T-helper 1 cell treated with Interleukin-12 subunit alpha and Interleukin-12 subunit beta and Interleukin-4 antibody, amounts not matched to agents 30 ng/mL and 1 ng/mL, for 36 hours (primary cell): Measurements from ENCODE around the gene ACOX3. TPM values are rescaled to one million over a fixed set of nuclear protein-coding genes. Genes with fewer than 3 reads are reported as not detected.
"Not testable (repeated sequence)": the region's sequence is repeated elsewhere in the genome, so short reads cannot be mapped to it uniquely, and the experiment has no call there.

Source experiments
- intact Hi-C: fragments of 100-400 bp; cut with micrococcal nuclease; formaldehyde crosslinking; loops from one replicate; pipeline ENCODE4 v1.15.1; 2024
- total RNA-seq: library from RNA; stranded (reverse); gene quantifications from 2 replicates; pipeline ENCODE4 v1.2.3, GENCODE V29; 2022

Gene ACOX3
- total RNA-seq, 1 donor from 2014 or later = 16.5 TPM

DNA sequence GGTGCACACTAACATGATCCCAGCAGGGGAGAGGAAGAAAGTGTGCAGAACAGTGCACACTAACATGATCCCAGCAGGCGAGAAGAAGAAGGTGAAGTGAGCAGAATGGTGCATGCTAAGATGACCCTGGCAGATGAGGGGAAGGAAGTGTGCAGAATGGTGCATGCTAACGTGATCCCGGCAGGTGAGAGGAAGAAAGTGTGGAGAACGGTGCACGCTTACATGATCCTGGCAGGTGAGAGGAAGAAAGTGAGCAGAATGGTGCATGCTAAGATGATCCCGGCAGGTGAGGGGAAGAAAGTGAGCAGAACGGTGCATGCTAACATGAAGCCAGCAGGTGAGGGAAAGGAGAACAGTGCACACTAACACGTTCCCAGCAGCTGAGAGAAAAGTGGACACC lies 83.7 kb downstream of the ACOX3 start:
- intact Hi-C loops = no loop called here

DNA sequence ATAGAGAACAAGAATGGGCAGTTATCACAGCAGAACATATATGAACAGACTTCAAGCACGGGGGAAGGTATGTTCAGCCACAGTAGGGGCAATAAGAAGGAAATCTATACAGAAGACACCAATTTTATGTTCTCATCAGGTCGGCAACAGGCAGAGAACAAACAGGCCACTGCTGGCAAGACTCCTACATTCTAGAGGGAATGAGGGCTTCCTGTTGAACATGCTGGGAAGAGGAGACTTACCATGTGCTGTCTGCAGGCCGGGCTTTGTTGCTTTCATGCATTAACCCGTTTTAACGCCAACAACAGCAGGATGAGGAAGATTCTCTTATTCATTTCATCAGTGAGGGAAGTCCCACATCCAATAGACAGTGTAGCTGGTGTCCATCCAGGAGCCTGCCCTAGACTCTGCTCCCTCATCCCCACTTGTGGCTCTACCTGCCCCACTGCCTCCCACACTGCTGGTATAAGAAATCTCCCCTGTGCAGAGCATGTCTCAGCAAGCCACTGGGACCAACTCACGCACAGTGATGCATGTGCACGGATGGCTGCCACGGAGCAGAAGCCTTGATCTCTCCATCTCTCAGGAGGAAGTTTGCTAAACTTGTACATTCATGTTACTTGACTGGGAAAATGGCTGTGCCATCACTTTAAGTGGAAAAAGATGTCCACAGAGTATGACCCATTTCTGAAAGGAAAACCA lies 84.5 kb downstream of the ACOX3 start:
- intact Hi-C loops = no loop called here

DNA sequence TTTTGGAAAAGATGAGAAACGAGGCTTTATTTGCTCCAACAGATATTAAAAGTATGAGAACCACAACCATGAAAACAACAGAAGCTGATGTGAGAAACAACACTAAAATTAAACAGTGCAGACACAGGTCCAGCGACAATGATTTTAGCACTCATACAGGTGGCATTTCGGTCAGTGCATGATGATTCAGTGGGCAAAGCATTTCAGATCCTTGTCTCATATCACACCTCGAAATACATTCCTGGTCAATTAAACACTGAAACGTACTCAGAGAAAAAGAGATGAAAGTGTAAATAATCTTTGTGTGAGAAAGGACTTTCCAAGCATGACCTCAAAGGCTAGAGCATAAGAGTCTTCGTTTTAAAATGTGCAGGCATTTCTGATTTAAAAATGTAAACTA lies 85.2 kb downstream of the ACOX3 start:
- intact Hi-C loops = no loop called here

DNA sequence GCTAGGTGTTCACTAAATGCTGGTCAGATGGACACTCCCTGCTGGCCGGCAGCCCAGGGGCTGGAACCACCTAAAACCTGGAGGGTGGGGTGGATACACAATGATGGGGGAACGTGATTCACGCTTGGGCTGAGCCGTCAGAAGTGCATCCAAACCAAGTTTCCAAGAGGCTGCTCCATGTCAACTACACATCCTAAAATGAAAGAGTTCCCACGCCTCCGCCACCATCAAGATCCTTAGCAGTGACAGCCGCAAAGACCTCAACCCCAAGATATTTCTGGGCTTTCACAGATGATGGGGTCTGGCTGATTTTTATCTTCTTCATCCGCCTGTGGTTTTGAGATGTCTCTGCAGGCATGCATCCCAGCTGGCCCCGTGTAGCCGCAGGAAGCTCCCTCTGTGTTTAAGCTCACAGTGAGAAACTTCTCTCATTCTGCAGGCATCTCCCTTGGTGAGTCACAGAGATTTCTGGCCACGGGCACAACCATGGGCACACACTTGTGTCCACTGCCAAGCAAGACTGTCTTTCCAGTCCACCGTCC lies 86.5 kb downstream of the ACOX3 start:
- intact Hi-C loops = no loop called here

DNA sequence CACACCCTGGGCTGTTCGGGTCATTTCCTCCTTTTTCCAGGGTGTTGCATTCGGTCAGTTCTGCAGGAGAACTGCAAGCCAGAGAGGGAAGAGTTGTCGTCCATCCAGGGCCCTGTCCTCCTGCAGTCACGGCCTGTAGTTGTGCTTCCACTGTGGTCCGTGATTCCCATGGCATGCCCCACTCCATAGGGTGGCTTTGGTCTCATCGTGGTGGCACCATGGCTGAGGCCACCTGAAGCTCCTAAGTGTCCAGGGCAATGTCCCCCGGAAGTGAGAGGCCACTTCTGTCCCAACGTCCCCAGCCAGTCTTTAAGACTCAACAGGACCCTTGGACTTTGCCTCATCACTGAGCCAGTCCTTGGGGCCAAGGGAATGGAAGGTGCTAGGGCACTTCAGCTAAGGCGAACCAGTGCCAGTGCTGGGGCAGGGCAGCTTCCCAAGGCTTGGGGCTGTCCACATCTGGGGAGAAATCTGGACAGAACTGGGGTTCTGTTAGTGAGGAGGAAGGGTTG lies 87.3 kb downstream of the ACOX3 start:
- intact Hi-C loops = no loop called here

DNA sequence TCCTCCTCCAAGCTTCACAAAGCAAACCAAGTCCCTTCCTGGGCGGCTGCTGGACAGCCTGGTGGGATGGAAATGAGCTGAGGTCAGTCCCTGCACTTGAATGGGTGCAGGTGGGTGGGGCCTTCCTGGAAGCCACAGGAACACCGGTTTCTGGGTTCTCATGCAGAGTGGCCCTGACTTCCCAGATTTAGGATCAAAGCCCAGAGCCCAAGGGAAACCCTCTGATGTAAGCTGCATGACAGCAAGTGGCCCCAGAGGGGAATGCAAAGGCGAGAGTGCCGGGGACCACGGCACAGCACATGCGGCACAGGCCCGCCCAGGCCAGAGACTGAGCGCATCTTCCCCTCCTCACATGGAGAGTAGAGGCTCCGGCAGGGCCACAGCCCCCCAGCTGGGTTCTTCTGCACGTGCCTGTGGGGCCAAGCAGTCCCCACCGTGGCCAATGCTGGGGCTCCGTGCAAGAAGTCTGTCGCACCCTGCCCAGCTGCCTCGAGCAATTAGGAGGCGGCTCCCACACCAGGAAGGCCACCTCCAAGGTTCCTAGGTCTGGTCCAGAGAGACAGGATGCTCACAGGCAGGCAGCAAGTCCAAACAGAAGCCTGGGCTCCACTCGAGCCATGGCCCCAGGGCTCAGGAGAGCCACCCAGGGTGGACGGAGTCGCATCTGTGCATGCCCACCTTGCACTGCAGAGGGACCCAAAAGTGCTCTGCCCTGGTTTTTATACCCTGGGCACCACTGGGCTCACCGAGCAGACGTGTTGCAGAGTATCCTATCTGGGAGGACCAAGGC lies 88.0 kb downstream of the ACOX3 start:
- intact Hi-C loops = no loop called here

DNA sequence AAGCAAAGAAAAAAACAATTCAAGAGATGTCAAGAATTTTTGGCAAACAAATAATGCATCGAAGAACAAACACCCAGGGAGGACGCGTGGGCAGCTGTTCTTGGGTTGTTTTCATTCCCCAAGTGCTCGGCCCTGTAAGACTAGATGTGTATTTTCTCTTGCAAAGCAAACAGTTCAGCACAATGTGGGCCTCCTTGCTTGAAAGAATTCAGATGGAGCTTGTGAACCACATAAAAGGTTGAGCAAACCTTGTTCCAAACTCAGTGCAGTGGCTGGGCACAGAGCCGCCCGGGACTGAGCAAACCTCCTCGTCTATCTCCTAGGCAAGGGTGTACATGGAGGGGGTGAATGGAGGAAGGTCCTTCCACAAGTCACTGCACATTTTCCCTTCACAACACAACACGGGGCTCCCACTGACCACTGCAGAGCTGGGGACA lies 88.6 kb downstream of the ACOX3 start:
- intact Hi-C loops = no loop called here

DNA sequence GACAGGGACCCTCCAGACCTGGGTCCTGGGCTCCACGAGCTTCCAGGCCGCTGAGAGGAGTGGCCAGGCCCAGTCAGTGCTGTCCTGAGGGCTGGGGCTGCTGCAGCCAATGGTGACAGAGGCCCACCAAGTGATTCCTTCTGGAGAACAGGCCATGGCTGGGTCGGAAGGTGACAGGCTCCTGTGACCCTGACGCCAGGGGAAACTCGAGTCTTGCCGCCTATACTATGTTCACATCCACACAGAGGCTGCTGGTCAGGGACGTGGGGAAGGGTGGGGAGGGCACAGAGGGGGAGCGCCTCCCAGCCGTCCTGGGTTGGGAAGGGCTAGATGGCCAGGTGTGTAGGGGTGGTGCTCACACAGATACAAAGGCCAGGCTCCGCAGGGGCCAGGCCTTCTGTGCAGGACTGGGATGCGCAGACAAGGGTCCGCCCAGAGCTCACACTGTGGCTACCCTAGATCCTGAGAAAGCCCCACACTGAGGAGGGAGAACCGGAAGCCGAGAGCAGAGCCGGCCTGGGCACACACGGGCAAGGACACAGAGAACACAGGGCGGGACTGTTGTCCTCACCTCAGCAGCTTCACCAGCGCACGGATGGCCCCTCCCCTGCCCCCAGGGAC lies 89.6 kb downstream of the ACOX3 start:
- intact Hi-C loops = no loop called here

DNA sequence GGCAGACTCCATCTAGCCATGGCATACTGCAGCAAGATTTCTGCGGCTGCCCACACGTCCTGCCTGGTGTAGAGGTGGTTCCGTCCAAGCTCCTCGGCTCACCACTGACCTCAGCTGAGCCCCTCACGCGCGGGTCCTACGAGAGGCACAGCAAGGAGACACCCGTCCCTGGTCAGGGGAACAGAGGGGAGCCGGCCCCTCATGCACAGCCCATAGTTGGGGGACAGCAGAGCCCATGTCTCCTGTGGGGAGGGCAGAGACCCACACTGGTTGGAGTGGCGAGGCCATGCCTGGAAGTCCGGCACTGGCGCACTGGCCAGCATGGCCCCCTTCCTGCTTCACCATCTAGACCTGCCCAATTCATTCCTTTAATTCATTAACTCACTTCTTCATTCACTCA lies 90.2 kb downstream of the ACOX3 start:
- intact Hi-C loops = no loop called here

DNA sequence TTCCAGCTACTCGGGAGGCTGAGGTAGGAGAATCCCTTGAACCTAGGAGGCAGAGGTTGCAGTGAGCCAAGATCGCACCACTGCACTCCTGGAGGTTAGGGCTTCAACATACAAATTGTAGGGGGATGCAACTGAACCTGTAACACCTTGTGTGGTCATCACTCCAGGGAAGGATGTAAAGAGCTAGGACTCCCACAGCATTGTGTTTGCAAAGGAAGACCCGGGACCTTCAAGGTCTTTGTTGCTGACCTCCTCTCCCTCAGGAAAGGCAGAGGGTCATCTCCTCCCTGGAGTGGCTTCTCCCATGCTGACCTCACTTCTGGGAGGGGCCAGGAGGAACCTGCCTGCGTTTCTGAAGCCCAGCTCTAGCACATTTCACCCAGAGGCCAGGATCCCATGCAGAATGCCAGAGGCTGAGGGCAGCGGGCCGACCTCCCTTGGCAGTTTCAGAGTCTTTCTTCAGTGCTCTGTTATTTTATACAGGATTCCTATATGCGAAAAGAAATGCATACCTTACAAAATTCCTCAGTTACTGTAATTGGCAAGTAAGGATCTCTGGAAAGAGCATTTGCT lies 90.8 kb downstream of the ACOX3 start:
- intact Hi-C loops = no loop called here

DNA sequence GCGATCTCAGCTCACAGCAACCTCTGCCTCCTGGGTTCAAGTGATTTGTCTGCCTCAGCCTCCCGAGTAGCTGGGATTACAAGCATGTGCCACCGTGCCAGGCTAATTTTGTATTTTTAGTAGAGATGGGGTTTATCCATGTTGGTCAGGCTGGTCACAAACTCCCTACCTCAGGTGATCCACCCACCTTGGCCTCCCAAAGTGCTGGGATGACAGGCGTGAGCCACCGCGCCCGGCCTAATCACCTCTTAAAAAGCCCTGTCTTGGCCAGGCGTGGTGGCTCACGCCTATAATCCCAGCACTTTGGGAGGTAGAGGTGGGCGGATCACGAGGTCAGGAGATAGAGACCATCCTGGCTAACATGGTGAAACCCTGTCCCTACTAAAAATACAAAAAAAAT lies 91.3 kb downstream of the ACOX3 start:
- intact Hi-C loops = not testable (repeated sequence)

DNA sequence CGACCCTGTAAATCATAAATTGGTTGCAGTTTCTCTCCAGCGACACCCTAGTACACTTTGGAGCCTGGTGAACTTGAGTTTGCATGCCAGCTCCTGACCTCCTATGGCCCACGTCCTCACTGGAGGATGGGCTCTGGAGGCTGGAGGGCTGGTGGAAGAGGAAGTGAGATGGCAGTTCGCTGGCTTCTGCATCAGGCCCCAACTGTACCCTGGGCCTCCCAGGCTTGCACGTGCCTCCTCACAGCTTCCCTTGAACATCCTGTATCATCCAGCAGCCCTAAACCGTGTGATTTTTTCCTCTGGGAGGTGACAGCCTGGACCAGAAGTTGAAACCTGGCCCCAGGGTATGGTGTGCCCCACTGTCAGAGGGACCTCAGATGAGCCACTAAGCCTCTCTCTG lies 92.5 kb downstream of the ACOX3 start:
- intact Hi-C loops = no loop called here

DNA sequence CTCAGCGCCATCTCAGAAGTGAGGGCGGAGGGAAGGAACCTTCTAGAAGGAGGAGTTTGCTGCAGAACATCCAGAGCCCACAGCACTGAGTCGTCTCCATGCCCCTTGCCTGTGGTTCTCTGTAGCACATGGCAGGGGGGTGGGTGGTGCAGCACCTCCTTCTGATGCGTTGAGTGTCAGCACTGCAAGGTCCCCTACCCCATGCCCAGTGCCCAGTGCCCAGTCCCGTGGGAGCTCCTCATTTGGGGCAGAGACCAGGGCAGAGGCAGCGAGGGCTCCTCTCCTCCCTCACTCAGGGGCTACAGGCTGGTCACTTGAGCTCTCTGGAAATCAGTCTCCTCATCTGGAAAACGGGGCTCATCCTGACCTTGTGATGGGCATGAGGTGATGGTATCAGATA lies 92.9 kb downstream of the ACOX3 start:
- intact Hi-C loops = no loop called here

DNA sequence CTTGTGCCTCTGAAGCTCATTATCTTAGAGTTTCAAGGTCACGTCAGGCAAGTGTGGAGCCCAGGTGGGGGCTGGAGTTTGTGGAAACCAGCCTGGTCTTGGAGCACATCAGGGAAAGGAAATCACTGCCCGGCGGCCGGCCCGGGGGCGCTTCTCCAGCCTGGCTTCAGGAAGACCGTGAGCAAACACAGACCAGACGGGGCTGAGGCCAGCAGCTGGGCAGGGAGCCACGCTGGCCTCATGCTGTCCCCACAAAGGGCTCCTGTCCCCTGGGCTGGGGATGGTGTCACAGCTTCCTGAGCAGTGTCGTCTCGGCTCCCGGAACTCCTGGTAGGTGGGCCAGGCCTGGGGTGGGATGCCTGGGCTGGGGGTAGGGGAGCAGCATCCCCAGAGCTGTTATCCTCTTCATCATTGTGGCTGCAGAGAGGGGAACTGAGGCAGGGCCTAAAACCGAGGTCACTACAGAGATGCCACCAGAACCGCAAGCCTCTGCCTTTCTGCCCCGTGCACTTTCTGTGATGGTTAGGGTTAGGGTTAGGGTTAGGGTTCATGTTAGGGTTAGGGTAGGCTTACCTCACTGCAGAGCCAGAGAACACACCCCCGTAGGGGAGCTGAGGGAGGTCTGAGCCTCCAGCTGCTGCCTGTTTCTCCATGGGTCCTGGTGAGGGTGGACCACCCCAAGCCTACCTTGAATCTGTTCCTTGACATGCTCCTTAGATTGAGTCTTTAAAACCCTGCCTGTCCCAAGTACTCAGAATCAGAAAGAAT lies 93.5 kb downstream of the ACOX3 start:
- intact Hi-C loops = no loop called here

DNA sequence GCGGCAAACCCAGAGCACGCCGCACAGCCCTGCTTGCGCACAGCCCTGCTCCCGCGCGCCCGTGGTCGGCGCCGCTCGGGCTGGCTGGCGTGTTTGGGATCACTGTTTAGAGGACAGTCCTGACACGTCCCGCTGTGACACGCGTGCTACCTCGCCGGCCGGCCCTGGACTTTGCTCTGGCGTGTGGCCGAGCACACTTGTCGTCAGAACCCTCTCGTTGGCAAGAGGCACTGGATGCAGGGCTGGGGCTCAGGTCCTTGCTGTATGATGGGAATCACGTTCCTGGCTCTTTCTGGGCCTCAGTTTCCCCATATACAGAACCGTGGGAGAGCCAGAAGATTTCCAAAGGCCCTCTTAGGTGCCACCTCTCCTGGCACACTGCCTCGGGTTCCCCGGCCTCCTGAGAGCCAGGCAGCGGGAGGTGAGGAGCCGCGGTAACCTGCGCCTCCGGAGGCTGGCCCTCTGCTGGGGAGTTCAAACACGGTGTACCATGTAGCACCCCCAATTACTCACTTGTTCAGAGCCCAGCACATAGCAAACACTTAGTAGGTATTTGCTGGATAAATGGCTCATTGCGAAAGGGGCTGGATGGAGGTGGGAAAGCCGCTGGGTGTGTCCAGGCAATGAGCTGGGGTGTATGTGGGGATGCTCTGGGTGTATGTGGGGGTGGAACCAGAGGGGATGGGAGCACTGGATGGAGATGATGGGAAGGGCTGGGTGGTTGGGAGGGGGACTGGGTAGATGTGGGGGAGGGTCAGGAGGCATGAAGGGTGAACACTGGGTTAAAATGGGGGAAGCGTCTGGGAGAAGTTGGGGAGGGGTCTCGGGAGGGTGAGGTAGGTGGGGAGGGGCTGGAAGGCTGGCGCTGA lies 94.3 kb downstream of the ACOX3 start:
- intact Hi-C loops = no loop called here

DNA sequence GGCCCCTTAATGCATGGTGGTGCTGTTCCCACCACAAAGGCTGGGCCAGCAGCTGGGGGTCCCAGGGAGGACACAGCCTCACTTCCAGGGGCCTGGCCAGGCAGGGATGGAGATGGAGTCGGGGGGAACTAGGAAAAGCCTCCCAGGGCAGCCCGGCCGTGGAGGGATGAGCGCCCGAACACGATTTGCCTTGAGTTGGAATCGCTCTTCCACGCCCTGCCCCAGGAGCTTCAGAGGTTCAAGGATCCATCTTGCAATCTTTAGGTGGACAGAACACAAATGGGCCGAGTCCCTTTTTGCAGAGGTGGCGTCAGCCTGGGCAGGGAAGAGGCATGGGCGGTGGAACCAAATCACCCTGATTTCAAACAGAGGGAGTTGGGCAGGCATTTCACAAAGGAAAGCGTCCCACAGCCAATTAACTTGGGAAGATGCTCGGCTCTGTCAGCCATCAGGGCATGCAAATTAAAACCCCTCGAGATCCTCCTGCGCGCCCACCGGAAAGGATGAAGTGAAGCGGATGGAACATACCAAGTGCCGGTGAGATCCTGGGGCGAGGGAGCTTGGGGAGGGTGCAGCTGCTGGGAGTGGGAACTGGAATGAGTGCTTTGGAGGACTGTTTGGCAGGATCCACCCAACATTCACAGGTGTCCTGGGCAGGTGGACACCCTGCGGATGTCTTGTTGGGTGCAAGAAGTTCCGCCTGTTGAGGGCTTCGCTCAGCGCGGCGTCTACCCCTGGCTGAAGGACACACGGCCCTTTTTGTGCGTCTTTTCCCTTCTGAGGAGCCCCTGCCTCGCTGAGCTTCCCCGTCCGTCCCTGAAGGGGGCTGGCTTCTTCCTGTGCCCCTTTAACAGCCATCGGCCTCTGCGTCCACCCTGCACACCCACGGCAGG lies 95.2 kb downstream of the ACOX3 start:
- intact Hi-C loops = no loop called here

DNA sequence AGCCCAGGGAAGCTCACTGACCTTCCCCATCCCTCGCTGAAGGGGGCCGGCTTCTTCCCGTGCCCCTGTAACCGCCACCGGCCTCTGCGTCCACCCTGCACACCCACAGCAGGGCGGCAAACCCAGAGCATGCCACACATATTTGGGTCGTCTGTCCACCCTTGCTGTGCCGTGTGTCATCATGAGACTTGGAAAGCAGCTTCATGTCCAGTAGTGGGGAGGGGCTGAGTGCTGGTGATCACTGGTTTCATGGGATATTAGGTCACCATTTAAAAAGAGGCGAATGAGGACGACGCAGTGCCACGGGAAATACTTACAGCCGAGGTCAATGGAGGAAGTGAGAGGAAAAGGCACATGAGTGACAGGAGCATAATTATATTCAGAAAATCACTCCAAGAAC lies 96.1 kb downstream of the ACOX3 start:
- intact Hi-C loops = no loop called here

DNA sequence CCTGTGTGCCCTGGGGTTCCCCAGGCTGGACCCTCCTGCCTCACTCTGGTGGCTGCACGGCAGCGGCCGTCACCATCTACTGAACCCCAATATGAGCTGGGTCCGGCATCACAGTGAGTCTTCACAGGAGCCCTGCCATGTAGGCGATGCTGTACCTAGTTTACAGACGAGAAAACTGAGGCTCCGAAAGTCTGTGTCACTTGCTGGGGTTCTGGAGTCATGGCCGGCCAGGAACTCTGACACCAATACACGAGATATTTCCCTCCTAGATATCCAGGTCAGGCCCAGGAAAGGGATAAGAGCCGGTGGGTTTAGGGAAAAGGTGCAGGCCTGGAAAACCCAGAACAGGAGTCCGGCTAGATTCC lies 96.6 kb downstream of the ACOX3 start:
- intact Hi-C loops = no loop called here
